GM21576 (cell line): ENCODE data around the gene SLC10A6.

Experiments used
- ATAC-seq: cut with Tn5 transposase; IDR thresholded peaks from one replicate; pipeline ENCODE4 v1.9.1; 2021; ENCODE audit warnings: mild to moderate bottlenecking, moderate library complexity; ENCODE audit not compliant: unreplicated experiment

The SLC10A6 gene

GRCh38 chr4:86853209-86853608, 4.0 kb upstream of the SLC10A6 start:
- ATAC-seq, result no peak

GRCh38 chr4:86848136-86848535, 1.0 kb downstream of the SLC10A6 start:
- no peak for ATAC-seq

- no peak for ATAC-seq
These were observed 1.6 kb downstream of the SLC10A6 start for GRCh38 chr4:86847571-86847970.

GRCh38 chr4:86846921-86847320, 2.3 kb downstream of the SLC10A6 start:
- no peak for ATAC-seq

- ATAC-seq, result no peak
These were observed 3.6 kb downstream of the SLC10A6 start for GRCh38 chr4:86845593-86845992.

- no peak for ATAC-seq
These were observed 7.9 kb downstream of the SLC10A6 start for GRCh38 chr4:86841309-86841708.

GRCh38 chr4:86840858-86841257, 8.3 kb downstream of the SLC10A6 start:
- no peak for ATAC-seq

GRCh38 chr4:86837691-86838503, 11.3 kb downstream of the SLC10A6 start:
- ATAC-seq, result no peak

GRCh38 chr4:86835677-86836076, 13.5 kb downstream of the SLC10A6 start:
- ATAC-seq, result no peak

GRCh38 chr4:86834901-86835300, 14.3 kb downstream of the SLC10A6 start:
- no peak for ATAC-seq

GRCh38 chr4:86833615-86834014, 15.6 kb downstream of the SLC10A6 start:
- no peak for ATAC-seq

GRCh38 chr4:86831262-86832130, 17.7 kb downstream of the SLC10A6 start:
- no peak for ATAC-seq

- ATAC-seq, result no peak
These were observed 23.7 kb downstream of the SLC10A6 start for GRCh38 chr4:86825511-86825910.

- no peak for ATAC-seq
These were observed 27.0 kb downstream of the SLC10A6 start for GRCh38 chr4:86822136-86822535.

GRCh38 chr4:86821151-86821550, 28.0 kb downstream of the SLC10A6 start:
- ATAC-seq, result no peak

- ATAC-seq, result no peak
These were observed 29.6 kb downstream of the SLC10A6 start for GRCh38 chr4:86819561-86819960.

- ATAC-seq, result no peak
These were observed 30.3 kb downstream of the SLC10A6 start for GRCh38 chr4:86818841-86819240.

- ATAC-seq, result no peak
These were observed 31.0 kb downstream of the SLC10A6 start for GRCh38 chr4:86818211-86818610.

GRCh38 chr4:86816501-86817273, 32.5 kb downstream of the SLC10A6 start:
- ATAC-seq, result no peak

GRCh38 chr4:86815653-86816052, 33.5 kb downstream of the SLC10A6 start:
- no peak for ATAC-seq

GRCh38 chr4:86810847-86811246, 38.3 kb downstream of the SLC10A6 start:
- ATAC-seq, result no peak
